Ovary (tissue), 3 donors: ENCODE results near the gene AMBP.

Source experiments
- CTCF ChIP-seq, 3 donors: fragments of 450-650 bp in 2 of 3; fragments of 200-600 bp in 1 of 3; IDR thresholded peaks; one replicate each; pipeline versions ENCODE4 v1.5.1 to v1.8.0; 2016 to 2022; ENCODE audit warnings: antibody characterized with exemption in 3 of 3, mild to moderate bottlenecking in 1 of 3
- EP300 ChIP-seq: sonication (generic); formaldehyde crosslinking; IDR thresholded peaks from one replicate; pipeline ENCODE4 v1.6.1; 2017; ENCODE audit warnings: antibody characterized with exemption
- POLR2A ChIP-seq: fragments of 450-650 bp; IDR thresholded peaks from one replicate; pipeline ENCODE4 v1.6.1; 2017; ENCODE audit warnings: antibody characterized with exemption, mild to moderate bottlenecking, moderate library complexity
- donor health status: DM: no; HTN: no; CAD: no.

GRCh38 chr9:114057161-114057885 lies 20.8 kb downstream of the AMBP start:
- TF ChIP-seq POLR2A, result no peak
- TF ChIP-seq CTCF (IDR thresholded peaks at IDR 0.05), result no peak
- no peak for TF ChIP-seq EP300
